ENCODE results near the gene CELF4.
A peak's percentile ranks its signal among the peaks of the same experiment; 100 is the strongest.

Gene CELF4

GRCh38 chr18:37539236-37539635 lies 26.4 kb downstream of the CELF4 start:
- no peaks in the 10 kb centered on the region for H3K36me3 ChIP-seq (ENCODE audit: control insufficient read depth, insufficient read depth, low read length)
- H3K9me3 ChIP-seq (ENCODE audit: control insufficient read depth, low read length), result no peaks in the 10 kb centered on the region
- H3K4me1 ChIP-seq (ENCODE audit: control insufficient read depth, insufficient read depth, low read length, poor library complexity, severe bottlenecking), result no peaks in the 10 kb centered on the region
- H3K27ac ChIP-seq (ENCODE audit: insufficient read depth, low read length, poor library complexity, severe bottlenecking), result no peak overlapping the region
- H3K27me3 ChIP-seq (replicated peaks; ENCODE audit: control insufficient read depth, insufficient read depth, low read length, poor library complexity, severe bottlenecking), result peaks cover 3% of the 10 kb centered on the region
- no peak overlapping the region for H3K4me3 ChIP-seq (ENCODE audit: insufficient read depth, low read depth, low read length, poor library complexity, severe bottlenecking)
- no peak for DNase-seq

DNA sequence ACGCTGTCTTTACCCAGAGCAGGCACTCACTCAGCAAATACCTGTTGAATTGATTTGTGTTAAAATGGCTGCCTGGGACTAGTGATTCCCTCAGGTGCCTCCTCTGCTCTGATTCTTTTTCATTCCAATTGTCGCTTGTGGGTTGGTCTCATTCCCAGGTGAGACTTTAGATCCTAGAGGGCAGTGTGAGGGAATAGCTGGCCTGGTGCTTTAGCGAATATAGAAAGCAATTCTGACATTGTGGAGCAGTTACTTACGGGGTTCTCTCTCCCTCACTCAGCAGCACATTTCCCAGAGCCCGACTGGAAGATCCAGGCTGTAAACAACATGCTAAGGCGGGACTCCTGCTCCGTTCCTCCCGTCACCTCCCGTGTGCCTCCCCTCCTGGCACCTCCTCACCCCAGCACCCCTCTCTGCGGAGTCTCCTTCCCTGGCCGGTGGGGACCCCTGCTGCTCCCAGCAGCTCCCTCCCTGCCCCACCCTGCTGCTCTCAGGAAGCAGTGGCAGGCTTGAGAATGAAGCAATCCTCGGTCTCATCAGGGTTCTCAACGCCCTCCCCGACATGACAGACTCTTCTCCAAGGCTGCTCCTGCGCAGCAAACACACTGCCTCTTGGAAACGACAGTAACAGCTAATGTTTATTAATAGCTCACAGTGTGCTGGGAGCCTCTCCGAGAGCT lies 26.9 kb downstream of the CELF4 start:
- Histone ChIP-seq H3K27ac (ENCODE audit: insufficient read depth, low read length, poor library complexity, severe bottlenecking) (no peak overlapping the region), H3K27me3 (replicated peaks; ENCODE audit: control insufficient read depth, insufficient read depth, low read length, poor library complexity, severe bottlenecking) (peaks cover 3% of the 10 kb centered on the region), H3K4me3 (ENCODE audit: insufficient read depth, low read depth, low read length, poor library complexity, severe bottlenecking) (no peak overlapping the region), H3K4me1 (ENCODE audit: control insufficient read depth, insufficient read depth, low read length, poor library complexity, severe bottlenecking) (no peaks in the 10 kb centered on the region), H3K36me3 (ENCODE audit: control insufficient read depth, insufficient read depth, low read length) (no peaks in the 10 kb centered on the region), H3K9me3 (ENCODE audit: control insufficient read depth, low read length) (no peaks in the 10 kb centered on the region)
- DNase-seq, result no peak

GRCh38 chr18:37537868-37538525 lies 27.6 kb downstream of the CELF4 start:
- Histone ChIP-seq H3K27ac (ENCODE audit: insufficient read depth, low read length, poor library complexity, severe bottlenecking) (no peak overlapping the region), H3K9me3 (ENCODE audit: control insufficient read depth, low read length) (no peaks in the 10 kb centered on the region), H3K4me3 (ENCODE audit: insufficient read depth, low read depth, low read length, poor library complexity, severe bottlenecking) (no peak overlapping the region), H3K36me3 (ENCODE audit: control insufficient read depth, insufficient read depth, low read length) (no peaks in the 10 kb centered on the region), H3K4me1 (ENCODE audit: control insufficient read depth, insufficient read depth, low read length, poor library complexity, severe bottlenecking) (no peaks in the 10 kb centered on the region), H3K27me3 (replicated peaks; ENCODE audit: control insufficient read depth, insufficient read depth, low read length, poor library complexity, severe bottlenecking) (peaks cover 3% of the 10 kb centered on the region)
- DNase-seq, result peak in 1 of 3 donors; percentile 1

DNA sequence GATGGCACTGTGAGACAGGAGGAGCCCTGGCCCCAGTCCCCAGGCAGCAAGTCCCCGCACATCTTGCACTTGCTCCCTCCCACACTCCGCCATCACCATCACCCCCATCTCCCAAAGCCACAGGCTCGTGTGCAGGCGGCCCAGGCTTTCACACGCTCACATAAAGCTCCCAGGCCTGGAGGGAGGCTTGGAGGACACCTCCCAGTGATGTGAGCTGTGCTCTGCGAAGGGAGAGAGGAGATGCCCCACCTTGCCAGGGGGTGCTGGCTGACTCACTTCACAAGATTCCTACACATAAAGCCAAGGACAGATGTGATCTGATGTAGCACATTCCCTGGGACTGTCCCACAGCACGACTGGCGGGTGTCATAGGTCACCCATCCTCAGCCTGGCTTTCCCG lies 28.9 kb downstream of the CELF4 start:
- no peaks in the 10 kb centered on the region for H3K36me3 ChIP-seq (ENCODE audit: control insufficient read depth, insufficient read depth, low read length)
- no peaks in the 10 kb centered on the region for H3K9me3 ChIP-seq (ENCODE audit: control insufficient read depth, low read length)
- H3K4me3 ChIP-seq (ENCODE audit: insufficient read depth, low read depth, low read length, poor library complexity, severe bottlenecking), result no peak overlapping the region
- H3K4me1 ChIP-seq (ENCODE audit: control insufficient read depth, insufficient read depth, low read length, poor library complexity, severe bottlenecking), result no peaks in the 10 kb centered on the region
- peaks cover 3% of the 10 kb centered on the region for H3K27me3 ChIP-seq (replicated peaks; ENCODE audit: control insufficient read depth, insufficient read depth, low read length, poor library complexity, severe bottlenecking)
- no peak overlapping the region for H3K27ac ChIP-seq (ENCODE audit: insufficient read depth, low read length, poor library complexity, severe bottlenecking)
- DNase-seq, result no peak

DNA sequence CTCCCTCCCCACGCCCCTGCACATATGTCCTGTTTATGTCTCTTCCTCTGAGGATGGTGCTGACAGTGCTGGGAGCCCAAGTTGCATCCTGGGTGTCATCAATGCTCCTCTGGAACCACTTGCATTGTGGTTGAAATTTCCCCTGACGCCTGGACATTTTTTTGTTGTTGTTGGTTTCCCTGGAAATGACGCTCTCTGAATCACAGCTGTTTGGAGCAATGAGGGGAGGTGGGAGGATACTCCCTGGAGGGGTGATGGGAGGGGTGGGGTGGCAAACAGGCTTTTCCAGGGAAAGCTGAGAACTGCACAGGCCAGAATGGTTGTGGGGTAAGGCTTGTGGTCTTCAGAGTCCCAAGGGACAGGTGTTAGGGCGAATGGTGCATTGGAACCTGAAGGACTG lies 29.6 kb downstream of the CELF4 start:
- Histone ChIP-seq H3K9me3 (ENCODE audit: control insufficient read depth, low read length) (no peaks in the 10 kb centered on the region), H3K27me3 (replicated peaks; ENCODE audit: control insufficient read depth, insufficient read depth, low read length, poor library complexity, severe bottlenecking) (peaks cover 3% of the 10 kb centered on the region), H3K4me1 (ENCODE audit: control insufficient read depth, insufficient read depth, low read length, poor library complexity, severe bottlenecking) (no peaks in the 10 kb centered on the region), H3K36me3 (ENCODE audit: control insufficient read depth, insufficient read depth, low read length) (no peaks in the 10 kb centered on the region), H3K27ac (ENCODE audit: insufficient read depth, low read length, poor library complexity, severe bottlenecking) (no peak overlapping the region), H3K4me3 (ENCODE audit: insufficient read depth, low read depth, low read length, poor library complexity, severe bottlenecking) (no peak overlapping the region)
- no peak for DNase-seq

- H3K4me3 ChIP-seq (ENCODE audit: insufficient read depth, low read depth, low read length, poor library complexity, severe bottlenecking), result no peak overlapping the region
- peaks cover 3% of the 10 kb centered on the region for H3K27me3 ChIP-seq (replicated peaks; ENCODE audit: control insufficient read depth, insufficient read depth, low read length, poor library complexity, severe bottlenecking)
- no peaks in the 10 kb centered on the region for H3K9me3 ChIP-seq (ENCODE audit: control insufficient read depth, low read length)
- no peak overlapping the region for H3K27ac ChIP-seq (ENCODE audit: insufficient read depth, low read length, poor library complexity, severe bottlenecking)
- no peaks in the 10 kb centered on the region for H3K36me3 ChIP-seq (ENCODE audit: control insufficient read depth, insufficient read depth, low read length)
- no peaks in the 10 kb centered on the region for H3K4me1 ChIP-seq (ENCODE audit: control insufficient read depth, insufficient read depth, low read length, poor library complexity, severe bottlenecking)
- DNase-seq, result no peak
Measured at GRCh38 chr18:37534627-37535026, 31.0 kb downstream of the CELF4 start.

- DNase-seq, result no peak
Measured at GRCh38 chr18:37533647-37534584, 31.7 kb downstream of the CELF4 start.

GRCh38 chr18:37532917-37533316 lies 32.7 kb downstream of the CELF4 start:
- H3K4me3 ChIP-seq (ENCODE audit: insufficient read depth, low read depth, low read length, poor library complexity, severe bottlenecking), result no peak overlapping the region
- H3K4me1 ChIP-seq (ENCODE audit: control insufficient read depth, insufficient read depth, low read length, poor library complexity, severe bottlenecking), result no peaks in the 10 kb centered on the region
- no peaks in the 10 kb centered on the region for H3K36me3 ChIP-seq (ENCODE audit: control insufficient read depth, insufficient read depth, low read length)
- no peak for DNase-seq
- no peaks in the 10 kb centered on the region for H3K27me3 ChIP-seq (replicated peaks; ENCODE audit: control insufficient read depth, insufficient read depth, low read length, poor library complexity, severe bottlenecking)
- H3K27ac ChIP-seq (ENCODE audit: insufficient read depth, low read length, poor library complexity, severe bottlenecking), result no peak overlapping the region
- no peaks in the 10 kb centered on the region for H3K9me3 ChIP-seq (ENCODE audit: control insufficient read depth, low read length)

More at GRCh38 chr18:37533647-37534584, 31.7 kb downstream of the CELF4 start:
- no peak overlapping the region for H3K4me3 ChIP-seq (ENCODE audit: insufficient read depth, low read depth, low read length, poor library complexity, severe bottlenecking)
- H3K36me3 ChIP-seq (ENCODE audit: control insufficient read depth, insufficient read depth, low read length), result no peaks in the 10 kb centered on the region
- H3K27ac ChIP-seq (ENCODE audit: insufficient read depth, low read length, poor library complexity, severe bottlenecking), result no peak overlapping the region
- peaks cover 3% of the 10 kb centered on the region for H3K27me3 ChIP-seq (replicated peaks; ENCODE audit: control insufficient read depth, insufficient read depth, low read length, poor library complexity, severe bottlenecking)
- H3K9me3 ChIP-seq (ENCODE audit: control insufficient read depth, low read length), result no peaks in the 10 kb centered on the region
- H3K4me1 ChIP-seq (ENCODE audit: control insufficient read depth, insufficient read depth, low read length, poor library complexity, severe bottlenecking), result no peaks in the 10 kb centered on the region

GRCh38 chr18:37529863-37530262 lies 35.7 kb downstream of the CELF4 start:
- Histone ChIP-seq H3K27me3 (replicated peaks; ENCODE audit: control insufficient read depth, insufficient read depth, low read length, poor library complexity, severe bottlenecking) (peaks cover 3% of the 10 kb centered on the region), H3K36me3 (ENCODE audit: control insufficient read depth, insufficient read depth, low read length) (no peaks in the 10 kb centered on the region)
- no peak for DNase-seq

DNA sequence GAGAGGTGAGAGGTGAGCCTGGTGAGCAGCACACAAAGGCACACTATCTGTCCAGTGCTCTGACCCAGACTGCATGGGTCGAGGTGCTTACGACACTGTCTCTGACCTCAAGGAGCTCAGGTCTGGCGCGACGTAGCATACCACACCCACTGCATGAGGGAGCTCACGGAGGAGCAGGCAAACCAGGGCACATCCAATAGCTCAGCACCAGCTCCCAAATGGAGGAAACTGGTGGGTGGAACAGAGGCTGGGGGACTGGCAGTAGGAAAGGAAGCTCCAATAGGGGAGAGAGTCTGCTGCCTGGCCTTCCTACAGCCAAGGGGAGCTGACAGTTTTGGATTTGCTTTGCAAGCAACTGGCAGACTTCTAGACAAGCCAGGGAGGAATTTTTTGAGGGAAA lies 36.3 kb downstream of the CELF4 start:
- Histone ChIP-seq H3K27me3 (replicated peaks; ENCODE audit: control insufficient read depth, insufficient read depth, low read length, poor library complexity, severe bottlenecking) (peaks cover 3% of the 10 kb centered on the region), H3K36me3 (ENCODE audit: control insufficient read depth, insufficient read depth, low read length) (no peaks in the 10 kb centered on the region), H3K27ac (ENCODE audit: insufficient read depth, low read length, poor library complexity, severe bottlenecking) (no peak overlapping the region), H3K4me1 (ENCODE audit: control insufficient read depth, insufficient read depth, low read length, poor library complexity, severe bottlenecking) (no peaks in the 10 kb centered on the region), H3K4me3 (ENCODE audit: insufficient read depth, low read depth, low read length, poor library complexity, severe bottlenecking) (no peak overlapping the region), H3K9me3 (ENCODE audit: control insufficient read depth, low read length) (no peaks in the 10 kb centered on the region)
- DNase-seq, result no peak

More at GRCh38 chr18:37529863-37530262, 35.7 kb downstream of the CELF4 start:
- Histone ChIP-seq H3K9me3 (ENCODE audit: control insufficient read depth, low read length) (no peaks in the 10 kb centered on the region), H3K27ac (ENCODE audit: insufficient read depth, low read length, poor library complexity, severe bottlenecking) (no peak overlapping the region), H3K4me3 (ENCODE audit: insufficient read depth, low read depth, low read length, poor library complexity, severe bottlenecking) (no peak overlapping the region), H3K4me1 (ENCODE audit: control insufficient read depth, insufficient read depth, low read length, poor library complexity, severe bottlenecking) (no peaks in the 10 kb centered on the region)

Measured in effector memory CD4-positive, alpha-beta T cell (primary cell).